OCI-LY3 (cell line): ENCODE results near the gene LRRC8D.

Experiments
- EZH2phosphoT487 ChIP-seq: fragments of 200-600 bp; shearing (Covaris generic); IDR thresholded peaks from 2 replicates; pipeline ENCODE4 v1.6.1; 2018; ENCODE audit warnings: antibody characterized with exemption, mixed run types, low read depth
- TF ChIP-seq, protein P1 (sequence below): fragments of 200-600, 300-600 bp; sonication (generic); IDR thresholded peaks from 2 replicates; pipeline ENCODE4 v1.5.1; 2014; ENCODE audit warnings: antibody characterized with exemption, low read length, low read depth

GRCh38 chr1:89905395-89906058, 84.7 kb downstream of the LRRC8D start:
- TF ChIP-seq, protein P1, sequence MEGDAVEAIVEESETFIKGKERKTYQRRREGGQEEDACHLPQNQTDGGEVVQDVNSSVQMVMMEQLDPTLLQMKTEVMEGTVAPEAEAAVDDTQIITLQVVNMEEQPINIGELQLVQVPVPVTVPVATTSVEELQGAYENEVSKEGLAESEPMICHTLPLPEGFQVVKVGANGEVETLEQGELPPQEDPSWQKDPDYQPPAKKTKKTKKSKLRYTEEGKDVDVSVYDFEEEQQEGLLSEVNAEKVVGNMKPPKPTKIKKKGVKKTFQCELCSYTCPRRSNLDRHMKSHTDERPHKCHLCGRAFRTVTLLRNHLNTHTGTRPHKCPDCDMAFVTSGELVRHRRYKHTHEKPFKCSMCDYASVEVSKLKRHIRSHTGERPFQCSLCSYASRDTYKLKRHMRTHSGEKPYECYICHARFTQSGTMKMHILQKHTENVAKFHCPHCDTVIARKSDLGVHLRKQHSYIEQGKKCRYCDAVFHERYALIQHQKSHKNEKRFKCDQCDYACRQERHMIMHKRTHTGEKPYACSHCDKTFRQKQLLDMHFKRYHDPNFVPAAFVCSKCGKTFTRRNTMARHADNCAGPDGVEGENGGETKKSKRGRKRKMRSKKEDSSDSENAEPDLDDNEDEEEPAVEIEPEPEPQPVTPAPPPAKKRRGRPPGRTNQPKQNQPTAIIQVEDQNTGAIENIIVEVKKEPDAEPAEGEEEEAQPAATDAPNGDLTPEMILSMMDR = no peak
- no peak for TF ChIP-seq EZH2phosphoT487
